ENCODE data around the gene C14orf132. TPM values are rescaled to one million over a fixed set of nuclear protein-coding genes. Genes with fewer than 3 reads are reported as not detected.
A peak's percentile ranks its signal among the peaks of the same experiment; 100 is the strongest.

C14orf132 gene
- total RNA-seq, 1 donor from 2014 or later: 8.0 TPM

DNA sequence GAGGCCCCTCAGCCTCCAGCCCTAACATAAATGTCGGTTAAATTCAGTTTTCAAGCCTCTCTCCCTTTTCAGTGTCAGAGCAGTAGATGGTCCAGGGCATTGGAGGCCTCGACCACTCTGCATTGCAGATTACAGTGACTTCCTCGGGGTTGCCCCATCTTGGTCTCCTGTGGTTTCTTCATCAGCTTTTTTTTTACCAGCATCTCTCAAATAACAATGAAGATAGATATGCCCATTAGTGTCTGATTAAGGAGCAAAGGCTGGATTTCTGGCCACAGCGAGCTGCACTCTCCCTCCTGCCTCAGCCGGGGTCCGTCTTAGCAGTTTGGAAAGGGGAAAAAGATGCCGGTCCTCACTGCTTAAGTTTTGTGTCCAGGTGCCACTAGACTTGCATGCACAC, 49.7 kb downstream of the C14orf132 start:
- Mint-ChIP-seq H3K27ac (ENCODE audit: unreplicated experiment) (no peak overlapping the region), H3K4me1 (ENCODE audit: low read depth, unreplicated experiment) (peaks cover 31% of the 10 kb centered on the region), H3K27me3 (ENCODE audit: low read depth, unreplicated experiment) (peaks cover 2% of the 10 kb centered on the region), H3K4me3 (ENCODE audit: unreplicated experiment) (no peak overlapping the region), H3K9me3 (ENCODE audit: unreplicated experiment) (no peaks in the 10 kb centered on the region), H3K36me3 (ENCODE audit: low read depth, unreplicated experiment) (peaks cover 5% of the 10 kb centered on the region)
- Histone ChIP-seq H3K9ac (ENCODE audit: low read length) (no peak overlapping the region), H3K4me3 (ENCODE audit: insufficient read depth, low read depth, low read length) (no peak overlapping the region), H3K79me2 (ENCODE audit: insufficient read depth, low read length) (no peaks in the 10 kb centered on the region), H3K9me3 (ENCODE audit: insufficient read depth, low read depth, low read length) (no peaks in the 10 kb centered on the region), H3K27ac (ENCODE audit: low read depth, low read length) (no peak overlapping the region), H3K4me2 (ENCODE audit: low read length) (no peak overlapping the region), H2AFZ (ENCODE audit: low read depth, low read length) (no peak overlapping the region), H3K27me3 (ENCODE audit: insufficient read depth, low read length) (no peaks in the 10 kb centered on the region), H3K36me3 (ENCODE audit: insufficient read depth, low read length) (peaks cover 11% of the 10 kb centered on the region), H3K4me1 (ENCODE audit: insufficient read depth, low read length) (peaks cover 58% of the 10 kb centered on the region), H4K20me1 (ENCODE audit: insufficient read depth, low read length) (peaks cover 4% of the 10 kb centered on the region)
- FAIRE-seq (no peak), DNase-seq (ENCODE audit: low read depth) (no peak)
- TF ChIP-seq, protein P1, sequence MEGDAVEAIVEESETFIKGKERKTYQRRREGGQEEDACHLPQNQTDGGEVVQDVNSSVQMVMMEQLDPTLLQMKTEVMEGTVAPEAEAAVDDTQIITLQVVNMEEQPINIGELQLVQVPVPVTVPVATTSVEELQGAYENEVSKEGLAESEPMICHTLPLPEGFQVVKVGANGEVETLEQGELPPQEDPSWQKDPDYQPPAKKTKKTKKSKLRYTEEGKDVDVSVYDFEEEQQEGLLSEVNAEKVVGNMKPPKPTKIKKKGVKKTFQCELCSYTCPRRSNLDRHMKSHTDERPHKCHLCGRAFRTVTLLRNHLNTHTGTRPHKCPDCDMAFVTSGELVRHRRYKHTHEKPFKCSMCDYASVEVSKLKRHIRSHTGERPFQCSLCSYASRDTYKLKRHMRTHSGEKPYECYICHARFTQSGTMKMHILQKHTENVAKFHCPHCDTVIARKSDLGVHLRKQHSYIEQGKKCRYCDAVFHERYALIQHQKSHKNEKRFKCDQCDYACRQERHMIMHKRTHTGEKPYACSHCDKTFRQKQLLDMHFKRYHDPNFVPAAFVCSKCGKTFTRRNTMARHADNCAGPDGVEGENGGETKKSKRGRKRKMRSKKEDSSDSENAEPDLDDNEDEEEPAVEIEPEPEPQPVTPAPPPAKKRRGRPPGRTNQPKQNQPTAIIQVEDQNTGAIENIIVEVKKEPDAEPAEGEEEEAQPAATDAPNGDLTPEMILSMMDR (IDR thresholded peaks at IDR 0.05; ENCODE audit: insufficient read depth, low read depth, low read length): no peak
- TF ChIP-seq EZH2 (IDR thresholded peaks at IDR 0.05; ENCODE audit: insufficient read depth, low read length): no peak

DNA sequence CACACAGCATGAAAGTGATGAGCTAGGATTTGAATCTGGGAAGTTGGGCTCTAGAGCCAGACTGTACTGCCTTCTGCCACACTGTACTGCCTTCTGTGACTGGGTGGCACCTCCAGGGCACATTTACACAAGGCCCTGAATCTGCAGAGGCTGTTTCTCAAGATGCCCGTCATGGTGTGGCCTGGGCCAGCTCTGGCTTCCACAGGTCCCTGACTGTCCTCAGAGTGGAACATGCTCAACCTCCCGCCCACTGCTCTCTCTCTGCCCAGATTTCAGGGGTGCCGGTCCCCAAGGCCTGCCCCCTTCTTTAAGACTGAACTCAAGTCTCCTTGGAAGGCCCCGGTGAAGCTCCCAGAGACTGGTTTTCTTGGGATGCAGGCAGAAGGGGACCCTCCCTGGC, 50.2 kb downstream of the C14orf132 start:
- no peak for FAIRE-seq
- Mint-ChIP-seq H3K4me3 (ENCODE audit: unreplicated experiment) (no peak overlapping the region), H3K9me3 (ENCODE audit: unreplicated experiment) (no peaks in the 10 kb centered on the region), H3K27ac (ENCODE audit: unreplicated experiment) (no peak overlapping the region), H3K36me3 (ENCODE audit: low read depth, unreplicated experiment) (peaks cover 5% of the 10 kb centered on the region), H3K4me1 (ENCODE audit: low read depth, unreplicated experiment) (peaks cover 31% of the 10 kb centered on the region), H3K27me3 (ENCODE audit: low read depth, unreplicated experiment) (peaks cover 2% of the 10 kb centered on the region)
- Histone ChIP-seq H3K27me3 (ENCODE audit: insufficient read depth, low read length) (no peaks in the 10 kb centered on the region), H4K20me1 (ENCODE audit: insufficient read depth, low read length) (no peaks in the 10 kb centered on the region), H3K79me2 (ENCODE audit: insufficient read depth, low read length) (no peaks in the 10 kb centered on the region), H3K36me3 (ENCODE audit: insufficient read depth, low read length) (peaks cover 11% of the 10 kb centered on the region), H3K27ac (ENCODE audit: low read depth, low read length) (no peak overlapping the region), H2AFZ (ENCODE audit: low read depth, low read length) (no peak overlapping the region), H3K9me3 (ENCODE audit: insufficient read depth, low read depth, low read length) (no peaks in the 10 kb centered on the region), H3K9ac (ENCODE audit: low read length) (no peak overlapping the region), H3K4me3 (ENCODE audit: insufficient read depth, low read depth, low read length) (no peak overlapping the region), H3K4me2 (ENCODE audit: low read length) (no peak overlapping the region), H3K4me1 (ENCODE audit: insufficient read depth, low read length) (peaks cover 58% of the 10 kb centered on the region)
- DNase-seq (ENCODE audit: low read depth): no peak
- TF ChIP-seq, protein P1 (IDR thresholded peaks at IDR 0.05; ENCODE audit: insufficient read depth, low read depth, low read length): no peak
- TF ChIP-seq EZH2 (IDR thresholded peaks at IDR 0.05; ENCODE audit: insufficient read depth, low read length): no peak

DNA sequence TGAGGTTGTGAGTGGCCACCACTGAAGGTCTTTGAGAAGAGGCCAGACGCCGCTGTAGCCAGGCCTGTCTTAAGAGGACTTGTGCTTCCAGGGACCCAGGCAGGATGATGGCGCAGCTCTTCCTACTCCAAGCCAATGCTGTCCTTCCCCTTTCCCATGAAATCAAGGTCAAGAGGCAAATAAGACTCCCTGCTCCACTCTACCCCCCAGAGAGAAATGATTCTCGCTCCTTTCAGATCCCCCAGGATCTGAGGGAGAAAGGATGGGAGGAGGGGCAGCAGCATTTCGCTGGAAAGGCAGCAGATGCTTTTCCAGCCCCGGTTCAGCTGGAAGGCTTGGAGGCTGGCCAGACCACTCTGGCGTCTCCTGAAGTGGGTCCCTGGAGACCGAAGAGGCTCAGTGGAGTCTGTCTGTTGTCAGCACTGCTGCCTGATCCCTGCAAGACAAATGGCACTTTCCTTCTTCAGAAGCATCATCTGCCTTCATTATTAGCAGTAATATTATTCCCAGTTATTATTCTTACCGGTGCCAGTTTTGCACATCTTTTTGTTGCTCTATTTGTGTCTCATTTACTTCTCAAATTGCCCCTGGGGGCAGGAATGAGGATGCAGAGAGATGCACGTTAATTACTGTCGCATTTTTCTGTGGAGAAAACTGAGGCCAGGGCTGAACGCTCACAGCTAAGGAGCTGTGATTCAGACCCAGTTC, 51.4 kb downstream of the C14orf132 start:
- H3K79me2 ChIP-seq (ENCODE audit: insufficient read depth, low read length): no peaks in the 10 kb centered on the region
- peaks cover 11% of the 10 kb centered on the region for H3K36me3 ChIP-seq (ENCODE audit: insufficient read depth, low read length)
- no peaks in the 10 kb centered on the region for H3K27me3 ChIP-seq (ENCODE audit: insufficient read depth, low read length)
- H3K4me1 ChIP-seq (ENCODE audit: insufficient read depth, low read length): peaks cover 52% of the 10 kb centered on the region
- no peak overlapping the region for H3K27ac Mint-ChIP-seq (ENCODE audit: unreplicated experiment)
- no peak for TF ChIP-seq EZH2 (IDR thresholded peaks at IDR 0.05; ENCODE audit: insufficient read depth, low read length)
- TF ChIP-seq, protein P1 (IDR thresholded peaks at IDR 0.05; ENCODE audit: insufficient read depth, low read depth, low read length): no peak
- H3K27ac ChIP-seq (ENCODE audit: low read depth, low read length): peak overlapping the region; percentile 89
- no peaks in the 10 kb centered on the region for H3K9me3 ChIP-seq (ENCODE audit: insufficient read depth, low read depth, low read length)
- H2AFZ ChIP-seq (ENCODE audit: low read depth, low read length): peak overlapping the region; percentile 6
- H3K9me3 Mint-ChIP-seq (ENCODE audit: unreplicated experiment): no peaks in the 10 kb centered on the region
- FAIRE-seq (no peak), DNase-seq (ENCODE audit: low read depth) (peak; percentile 68)
- H3K4me3 ChIP-seq (ENCODE audit: insufficient read depth, low read depth, low read length): no peak overlapping the region
- H3K4me3 Mint-ChIP-seq (ENCODE audit: unreplicated experiment): no peak overlapping the region
- H4K20me1 ChIP-seq (ENCODE audit: insufficient read depth, low read length): no peaks in the 10 kb centered on the region
- peaks cover 25% of the 10 kb centered on the region for H3K4me1 Mint-ChIP-seq (ENCODE audit: low read depth, unreplicated experiment)
- peak overlapping the region; percentile 77 for H3K9ac ChIP-seq (ENCODE audit: low read length)
- H3K36me3 Mint-ChIP-seq (ENCODE audit: low read depth, unreplicated experiment): peaks cover 5% of the 10 kb centered on the region
- peak overlapping the region; percentile 72 for H3K4me2 ChIP-seq (ENCODE audit: low read length)
- H3K27me3 Mint-ChIP-seq (ENCODE audit: low read depth, unreplicated experiment): peaks cover 2% of the 10 kb centered on the region

Measured in astrocyte (in vitro differentiated cells and primary cell).